ENCODE results near the gene GOPC.

GOPC gene

GRCh38 chr6:117536317-117536716 lies 66.0 kb downstream of the GOPC start:
- Histone ChIP-seq H3K9me2 (replicated peaks; ENCODE audit: control insufficient read depth, low read length) (no peaks in the 10 kb centered on the region), H3K4me2 (ENCODE audit: low read length) (no peak overlapping the region)
- TF ChIP-seq CTCF (IDR thresholded peaks at IDR 0.05; ENCODE audit: low read depth, low read length, poor library complexity, severe bottlenecking), result no peak
- no peak for TF ChIP-seq EZH2phosphoT487 (IDR thresholded peaks at IDR 0.05; ENCODE audit: borderline replicate concordance, low read length)

GRCh38 chr6:117534974-117535373 lies 67.3 kb downstream of the GOPC start:
- H3K36me3 ChIP-seq (ENCODE audit: control insufficient read depth, low read length), result no peaks in the 10 kb centered on the region
- no peaks in the 10 kb centered on the region for H3K9me3 ChIP-seq (ENCODE audit: control insufficient read depth, insufficient read depth, low read length)
- no peaks in the 10 kb centered on the region for H3F3A ChIP-seq (ENCODE audit: control insufficient read depth, insufficient read depth)
- no peak overlapping the region for H3K4me3 ChIP-seq (ENCODE audit: low read length)
- no peak overlapping the region for H3K27ac ChIP-seq (ENCODE audit: low read depth, low read length)
- H3K27me3 ChIP-seq (ENCODE audit: control insufficient read depth, low read length), result peaks cover 3% of the 10 kb centered on the region
- H3K79me2 ChIP-seq (ENCODE audit: control insufficient read depth, low read length), result no peaks in the 10 kb centered on the region
- H3K4me2 ChIP-seq (ENCODE audit: low read length), result no peak overlapping the region
- H3K9me2 ChIP-seq (replicated peaks; ENCODE audit: control insufficient read depth, low read length), result no peaks in the 10 kb centered on the region
- no peaks in the 10 kb centered on the region for H3K4me1 ChIP-seq (ENCODE audit: control insufficient read depth, low read length)
- no peaks in the 10 kb centered on the region for H4K20me1 ChIP-seq (ENCODE audit: control insufficient read depth, insufficient read depth, low read depth, low read length)
- TF ChIP-seq CTCF (IDR thresholded peaks at IDR 0.05; ENCODE audit: low read depth, low read length, poor library complexity, severe bottlenecking), result no peak

More at GRCh38 chr6:117536317-117536716, 66.0 kb downstream of the GOPC start:
- no peaks in the 10 kb centered on the region for H3K9me3 ChIP-seq (ENCODE audit: control insufficient read depth, insufficient read depth, low read length)
- H3K36me3 ChIP-seq (ENCODE audit: control insufficient read depth, low read length), result no peaks in the 10 kb centered on the region
- H3F3A ChIP-seq (ENCODE audit: control insufficient read depth, insufficient read depth), result no peaks in the 10 kb centered on the region
- no peaks in the 10 kb centered on the region for H3K4me1 ChIP-seq (ENCODE audit: control insufficient read depth, low read length)
- H4K20me1 ChIP-seq (ENCODE audit: control insufficient read depth, insufficient read depth, low read depth, low read length), result no peaks in the 10 kb centered on the region
- H3K79me2 ChIP-seq (ENCODE audit: control insufficient read depth, low read length), result no peaks in the 10 kb centered on the region
- no peak overlapping the region for H3K4me3 ChIP-seq (ENCODE audit: low read length)
- peaks cover 3% of the 10 kb centered on the region for H3K27me3 ChIP-seq (ENCODE audit: control insufficient read depth, low read length)
- H3K27ac ChIP-seq (ENCODE audit: low read depth, low read length), result no peak overlapping the region

GRCh38 chr6:117533775-117534174 lies 68.5 kb downstream of the GOPC start:
- Histone ChIP-seq H3K27ac (ENCODE audit: low read depth, low read length) (no peak overlapping the region), H3F3A (ENCODE audit: control insufficient read depth, insufficient read depth) (no peaks in the 10 kb centered on the region), H3K9me2 (replicated peaks; ENCODE audit: control insufficient read depth, low read length) (no peaks in the 10 kb centered on the region), H3K4me1 (ENCODE audit: control insufficient read depth, low read length) (no peaks in the 10 kb centered on the region), H3K79me2 (ENCODE audit: control insufficient read depth, low read length) (no peaks in the 10 kb centered on the region), H3K9me3 (ENCODE audit: control insufficient read depth, insufficient read depth, low read length) (no peaks in the 10 kb centered on the region), H3K27me3 (ENCODE audit: control insufficient read depth, low read length) (peaks cover 3% of the 10 kb centered on the region), H3K4me2 (ENCODE audit: low read length) (no peak overlapping the region), H3K36me3 (ENCODE audit: control insufficient read depth, low read length) (no peaks in the 10 kb centered on the region), H4K20me1 (ENCODE audit: control insufficient read depth, insufficient read depth, low read depth, low read length) (no peaks in the 10 kb centered on the region), H3K4me3 (ENCODE audit: low read length) (no peak overlapping the region)
- TF ChIP-seq CTCF (IDR thresholded peaks at IDR 0.05; ENCODE audit: low read depth, low read length, poor library complexity, severe bottlenecking) (no peak), EZH2phosphoT487 (IDR thresholded peaks at IDR 0.05; ENCODE audit: borderline replicate concordance, low read length) (no peak)
